Cardiac atrium fibroblast (primary cell): ENCODE measurements around the gene LRRC8B. TPM values are rescaled to one million over a fixed set of nuclear protein-coding genes. Genes with fewer than 3 reads are reported as not detected.

Experiments
- total RNA-seq: library from RNA; depleted of rRNA; stranded (reverse); fragments of >200 nt; gene quantifications from 2 replicates; pipeline ENCODE4 v1.2.3, GENCODE V29; 2015

Gene LRRC8B
- 0.72 and 2.6 TPM in 2 replicates for total RNA-seq

DNA sequence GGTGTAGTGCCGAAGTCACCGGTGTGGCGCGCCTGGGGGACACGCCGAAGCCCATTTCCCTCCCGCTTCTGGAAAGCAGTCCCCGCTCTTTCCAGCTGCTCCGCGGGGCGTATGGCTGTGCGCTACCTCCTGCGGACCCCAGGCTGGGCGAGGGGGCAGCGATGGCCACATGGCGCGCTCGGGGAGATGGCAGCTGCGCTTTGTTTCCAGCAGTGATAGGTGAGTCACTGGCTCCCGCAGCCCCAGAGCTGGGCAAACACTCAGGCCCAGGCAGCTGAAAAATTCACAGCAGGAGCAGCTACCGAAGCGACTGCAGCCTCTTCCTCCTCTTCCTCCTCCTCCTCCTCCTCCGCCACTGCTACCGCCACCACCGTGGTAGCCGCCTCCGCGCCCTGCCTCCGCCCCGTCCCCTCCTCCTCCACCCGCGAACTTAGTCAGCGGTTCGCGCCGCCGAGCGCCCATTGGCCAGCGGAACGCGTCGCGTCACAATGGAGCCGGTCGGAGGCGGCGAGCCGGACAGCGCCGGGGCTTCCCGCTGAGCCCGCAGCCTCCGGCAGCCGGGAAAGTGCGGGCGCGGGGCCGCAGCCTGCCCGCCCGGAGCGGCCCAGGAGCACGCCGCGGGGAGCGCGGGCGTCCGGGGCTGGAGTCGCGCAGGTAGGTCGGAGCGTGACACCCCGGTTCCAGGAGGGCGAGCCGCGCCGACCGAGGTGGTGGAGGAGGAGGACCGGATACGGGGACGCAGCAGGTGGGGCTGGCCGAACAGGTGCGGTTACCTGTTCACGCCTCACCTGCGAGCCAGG is at the start of gene LRRC8B:
LRRC8B (plus strand) TSS at position 461 of the 800 bp plus-strand sequence. CDS start 57,822 bp downstream, outside the sequence.

DNA sequence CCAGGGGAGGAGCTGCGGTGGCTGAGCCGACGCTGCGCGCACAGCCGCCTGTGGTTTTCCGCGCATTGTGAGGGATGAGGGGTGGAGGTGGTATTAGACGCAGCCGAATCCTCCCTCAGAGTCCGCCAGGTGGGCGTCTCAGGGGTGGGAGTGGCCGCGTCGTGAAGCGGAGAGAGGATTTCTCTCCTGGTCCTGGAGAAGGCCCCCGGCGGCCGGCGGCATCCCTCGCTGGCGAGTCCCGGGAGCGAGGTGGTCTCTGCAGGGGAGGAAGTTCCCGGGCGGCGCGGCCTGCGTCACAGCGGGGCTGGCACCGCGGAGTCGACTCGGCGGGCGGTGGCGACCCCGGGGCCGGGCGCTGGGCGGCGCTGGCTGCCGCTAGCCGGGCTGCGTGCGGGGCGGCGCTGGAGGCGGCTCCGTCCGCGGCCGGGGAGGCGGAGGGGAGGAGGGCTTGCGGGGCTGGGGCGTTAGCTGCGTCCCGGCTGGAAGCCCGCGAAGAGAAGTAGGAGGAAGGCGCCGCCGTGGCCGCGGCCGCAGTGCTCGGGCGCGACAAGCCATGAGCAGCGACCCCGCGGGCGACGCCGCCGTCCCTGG is 108.1 kb downstream of the LRRC8B start, which contains the start of gene LRRC8C:
LRRC8C (plus strand) TSS at position 464 of the 591 bp plus-strand sequence. CDS start 53,354 bp downstream, outside the sequence.

Other genes with a start within 250 kb of the LRRC8B start
- not detected in 2 replicates for gene GBP6, start 160.8 kb upstream of the LRRC8B start, total RNA-seq
- 6.9 and 7.6 TPM in 2 replicates for gene LRRC8C, start 108.3 kb downstream of the LRRC8B start, total RNA-seq